Upper lobe of left lung (tissue), 4 donors: Measurements from ENCODE around the gene ITGA2.

ENCODE experiments used
- EP300 ChIP-seq, 4 donors: sonication (generic); formaldehyde crosslinking; IDR thresholded peaks; one replicate each; pipeline ENCODE4 v1.5.1; 2017; ENCODE audit warnings: antibody characterized with exemption in 4 of 4, control low read depth in 2 of 4
- POLR2AphosphoS5 ChIP-seq, 2 donors: sonication (generic); formaldehyde crosslinking; IDR thresholded peaks; one replicate each; pipeline ENCODE4 v1.5.1; 2017; ENCODE audit warnings: antibody characterized with exemption in 2 of 2
- TF ChIP-seq, protein P1 (sequence below), 6 experiments: fragments of 450-650 bp in 4 of 6; fragments of 200-600 bp in 2 of 6; sonication (generic) in 2 of 6; IDR thresholded peaks; one replicate each; pipeline ENCODE4 v1.5.1; 2016 to 2019; ENCODE audit warnings: antibody characterized with exemption in 6 of 6

DNA sequence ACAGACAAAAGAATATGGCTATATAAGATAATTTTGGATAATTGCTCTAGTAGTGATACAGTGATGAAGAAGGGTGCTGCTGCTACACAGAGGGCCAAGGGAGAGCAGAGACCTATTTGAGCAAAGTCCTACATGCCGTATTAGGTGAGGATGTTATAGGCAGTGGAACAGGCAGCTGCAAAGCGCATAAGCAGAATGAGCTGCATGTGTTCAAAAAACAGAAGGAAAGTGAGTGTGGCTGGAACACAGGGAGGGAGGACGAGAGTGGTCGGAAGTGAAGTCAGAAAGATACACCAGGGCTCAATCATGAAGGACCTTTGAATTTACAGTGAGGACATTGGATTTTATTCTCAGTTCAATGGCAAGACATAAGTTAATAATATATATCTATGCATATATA, 35.4 kb downstream of the ITGA2 start:
- TF ChIP-seq, protein P1, sequence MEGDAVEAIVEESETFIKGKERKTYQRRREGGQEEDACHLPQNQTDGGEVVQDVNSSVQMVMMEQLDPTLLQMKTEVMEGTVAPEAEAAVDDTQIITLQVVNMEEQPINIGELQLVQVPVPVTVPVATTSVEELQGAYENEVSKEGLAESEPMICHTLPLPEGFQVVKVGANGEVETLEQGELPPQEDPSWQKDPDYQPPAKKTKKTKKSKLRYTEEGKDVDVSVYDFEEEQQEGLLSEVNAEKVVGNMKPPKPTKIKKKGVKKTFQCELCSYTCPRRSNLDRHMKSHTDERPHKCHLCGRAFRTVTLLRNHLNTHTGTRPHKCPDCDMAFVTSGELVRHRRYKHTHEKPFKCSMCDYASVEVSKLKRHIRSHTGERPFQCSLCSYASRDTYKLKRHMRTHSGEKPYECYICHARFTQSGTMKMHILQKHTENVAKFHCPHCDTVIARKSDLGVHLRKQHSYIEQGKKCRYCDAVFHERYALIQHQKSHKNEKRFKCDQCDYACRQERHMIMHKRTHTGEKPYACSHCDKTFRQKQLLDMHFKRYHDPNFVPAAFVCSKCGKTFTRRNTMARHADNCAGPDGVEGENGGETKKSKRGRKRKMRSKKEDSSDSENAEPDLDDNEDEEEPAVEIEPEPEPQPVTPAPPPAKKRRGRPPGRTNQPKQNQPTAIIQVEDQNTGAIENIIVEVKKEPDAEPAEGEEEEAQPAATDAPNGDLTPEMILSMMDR (IDR thresholded peaks at IDR 0.05): no peak
- TF ChIP-seq EP300 (IDR thresholded peaks at IDR 0.05) (no peak), POLR2AphosphoS5 (IDR thresholded peaks at IDR 0.05) (no peak)
